GM21786 (cell line): ENCODE results near the gene MYL4.
"Not testable (repeated sequence)": the region's sequence is repeated elsewhere in the genome, so short reads cannot be mapped to it uniquely, and the experiment has no call there.

ENCODE experiments used
- ATAC-seq: cut with Tn5 transposase; IDR thresholded peaks from one replicate; pipeline ENCODE4 v1.9.1; 2021; ENCODE audit not compliant: unreplicated experiment

MYL4 gene

GRCh38 chr17:47268964-47269363 lies 59.8 kb downstream of the MYL4 start:
- not testable (repeated sequence) for ATAC-seq

- ATAC-seq, result not testable (repeated sequence)
Measured at GRCh38 chr17:47269561-47270280, 60.6 kb downstream of the MYL4 start.

- ATAC-seq, result no peak
Measured at GRCh38 chr17:47270946-47271705, 62.0 kb downstream of the MYL4 start.

GRCh38 chr17:47272491-47272890 lies 63.3 kb downstream of the MYL4 start:
- no peak for ATAC-seq

GRCh38 chr17:47273245-47273644 lies 64.1 kb downstream of the MYL4 start:
- ATAC-seq, result no peak
